ENCODE data around the gene DMRTC2.

DMRTC2 gene

DNA sequence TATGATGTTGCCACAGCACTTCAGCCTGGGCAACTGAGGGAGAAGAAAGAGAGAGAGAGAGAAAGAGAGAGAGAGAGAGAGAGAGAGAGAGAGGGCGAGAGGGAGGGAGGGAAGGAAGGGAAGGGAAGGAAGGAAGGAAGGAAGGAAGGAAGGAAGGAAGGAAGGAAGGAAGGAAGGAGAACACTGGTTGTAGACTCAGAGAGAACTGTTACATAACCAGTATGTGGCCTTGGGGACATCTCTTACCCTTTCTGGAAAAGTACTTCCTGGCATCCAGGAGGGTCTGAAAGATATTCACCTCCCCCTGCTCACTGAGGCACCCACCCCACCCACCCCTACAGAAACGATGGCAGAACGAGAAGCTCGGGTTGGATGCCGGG, 35.5 kb downstream of the DMRTC2 start:
- Histone ChIP-seq H2AFZ (ENCODE audit: low read depth, low read length) (no peak overlapping the region), H3K9ac (ENCODE audit: low read depth, low read length) (peak overlapping the region; percentile 83; the same call in 1 of the 2 replicates), H3K9me3 (ENCODE audit: insufficient read depth, low read length, severe bottlenecking) (no peaks in the 10 kb centered on the region), H3K4me3 (ENCODE audit: low read depth in 1 of 2, low read length in 2 of 2) (no peak overlapping the region), H3K36me3 (ENCODE audit: insufficient read depth, low read length) (peaks cover 59% of the 10 kb centered on the region), H3K4me1 (ENCODE audit: insufficient read depth, low read length) (peaks cover 81% of the 10 kb centered on the region), H3K27me3 (ENCODE audit: insufficient read depth, low read length, poor library complexity) (no peaks in the 10 kb centered on the region), H3K27ac (ENCODE audit: low read length) (peak overlapping the region; percentile 98; the same call in 1 of the 2 replicates), H3K4me2 (ENCODE audit: insufficient read depth, low read length) (peak overlapping the region; percentile 96), H3K79me2 (ENCODE audit: insufficient read depth, low read length) (peaks cover 65% of the 10 kb centered on the region), H4K20me1 (ENCODE audit: insufficient read depth, low read length) (peaks cover 15% of the 10 kb centered on the region)
- DNase-seq (no peak), ATAC-seq (ENCODE audit: insufficient read depth, low read depth) (no peak)
- TF ChIP-seq, protein P1, sequence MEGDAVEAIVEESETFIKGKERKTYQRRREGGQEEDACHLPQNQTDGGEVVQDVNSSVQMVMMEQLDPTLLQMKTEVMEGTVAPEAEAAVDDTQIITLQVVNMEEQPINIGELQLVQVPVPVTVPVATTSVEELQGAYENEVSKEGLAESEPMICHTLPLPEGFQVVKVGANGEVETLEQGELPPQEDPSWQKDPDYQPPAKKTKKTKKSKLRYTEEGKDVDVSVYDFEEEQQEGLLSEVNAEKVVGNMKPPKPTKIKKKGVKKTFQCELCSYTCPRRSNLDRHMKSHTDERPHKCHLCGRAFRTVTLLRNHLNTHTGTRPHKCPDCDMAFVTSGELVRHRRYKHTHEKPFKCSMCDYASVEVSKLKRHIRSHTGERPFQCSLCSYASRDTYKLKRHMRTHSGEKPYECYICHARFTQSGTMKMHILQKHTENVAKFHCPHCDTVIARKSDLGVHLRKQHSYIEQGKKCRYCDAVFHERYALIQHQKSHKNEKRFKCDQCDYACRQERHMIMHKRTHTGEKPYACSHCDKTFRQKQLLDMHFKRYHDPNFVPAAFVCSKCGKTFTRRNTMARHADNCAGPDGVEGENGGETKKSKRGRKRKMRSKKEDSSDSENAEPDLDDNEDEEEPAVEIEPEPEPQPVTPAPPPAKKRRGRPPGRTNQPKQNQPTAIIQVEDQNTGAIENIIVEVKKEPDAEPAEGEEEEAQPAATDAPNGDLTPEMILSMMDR (IDR thresholded peaks at IDR 0.05; ENCODE audit: borderline replicate concordance, extremely low read depth, low read length, poor library complexity, severe bottlenecking), result no peak
- no peak for TF ChIP-seq EZH2 (IDR thresholded peaks at IDR 0.05; ENCODE audit: borderline replicate concordance, low read depth, low read length, severe bottlenecking)

DNA sequence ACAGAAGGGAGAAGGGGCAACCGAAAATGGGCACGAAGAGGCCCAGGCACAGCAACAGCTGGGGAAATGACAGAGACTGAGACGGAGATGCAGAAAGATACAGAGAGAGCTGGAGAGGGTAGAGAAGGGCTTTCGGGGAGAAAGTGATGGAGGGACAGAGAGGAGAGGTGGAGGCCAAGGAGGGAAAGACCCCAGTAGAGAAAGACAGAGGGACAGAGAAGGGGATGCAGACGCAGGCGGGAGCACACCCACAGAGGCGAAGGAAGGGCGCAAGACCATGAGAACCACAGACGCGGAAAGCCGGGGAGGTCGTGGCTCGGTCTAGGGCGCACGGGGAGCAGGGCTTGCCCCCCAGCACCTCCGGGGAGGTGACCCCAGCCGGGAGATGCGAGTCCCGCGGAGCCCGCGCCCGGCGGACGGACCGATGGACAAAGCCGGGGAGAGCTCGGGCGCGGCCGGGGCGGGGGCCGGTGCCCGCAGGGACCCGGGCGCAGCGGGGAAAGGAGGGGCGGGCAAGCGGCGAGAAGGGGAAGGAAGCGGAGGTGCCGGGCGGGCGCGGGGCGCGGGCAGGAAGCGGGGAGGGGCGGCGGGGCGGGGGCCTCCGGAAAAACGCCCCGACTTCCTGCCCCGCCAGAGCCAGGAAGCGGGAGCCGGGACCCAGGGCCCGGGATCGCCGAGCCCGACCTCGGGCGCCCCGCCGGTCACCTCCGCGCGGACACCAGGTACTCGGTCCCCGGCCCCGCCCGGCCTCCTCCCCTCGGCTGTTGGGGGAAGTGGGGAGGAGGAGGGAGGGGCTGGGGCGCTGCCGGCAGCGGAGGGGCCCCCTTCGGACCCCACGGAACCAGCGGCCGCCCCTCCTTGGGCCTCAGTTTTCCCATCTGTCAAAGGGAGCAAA, 38.0 kb downstream of the DMRTC2 start, which contains the start of gene ARHGEF1:
ARHGEF1 (plus strand) TSS at position 617 of the 895 bp plus-strand sequence. CDS start 4,899 bp downstream, outside the sequence.
- no peaks in the 10 kb centered on the region for H3K9me3 ChIP-seq (ENCODE audit: insufficient read depth, low read length, severe bottlenecking)
- peak within 1 kb of the TSS; percentile 40 for H2AFZ ChIP-seq (ENCODE audit: low read depth, low read length)
- H3K4me1 ChIP-seq (ENCODE audit: insufficient read depth, low read length), result peaks cover 81% of the 10 kb centered on the region
- H3K9ac ChIP-seq (ENCODE audit: low read depth, low read length), result peak within 1 kb of the TSS; percentile 88
- no peaks in the 10 kb centered on the region for H3K27me3 ChIP-seq (ENCODE audit: insufficient read depth, low read length, poor library complexity)
- no peak for TF ChIP-seq EZH2 (IDR thresholded peaks at IDR 0.05; ENCODE audit: borderline replicate concordance, low read depth, low read length, severe bottlenecking)
- TF ChIP-seq, protein P1 (IDR thresholded peaks at IDR 0.05; ENCODE audit: borderline replicate concordance, extremely low read depth, low read length, poor library complexity, severe bottlenecking), result no peak
- DNase-seq, result peak; percentile 77
- H3K36me3 ChIP-seq (ENCODE audit: insufficient read depth, low read length), result peaks cover 65% of the 10 kb centered on the region
- peak within 1 kb of the TSS; percentile 52 to 80 for H3K4me3 ChIP-seq (ENCODE audit: low read depth in 1 of 2, low read length in 2 of 2)
- peak within 1 kb of the TSS; percentile 91 for H3K4me2 ChIP-seq (ENCODE audit: insufficient read depth, low read length)
- H4K20me1 ChIP-seq (ENCODE audit: insufficient read depth, low read length), result peaks cover 34% of the 10 kb centered on the region
- peaks cover 80% of the 10 kb centered on the region for H3K79me2 ChIP-seq (ENCODE audit: insufficient read depth, low read length)
- peak; percentile 15 for ATAC-seq (ENCODE audit: insufficient read depth, low read depth)
- peak within 1 kb of the TSS; percentile 95 for H3K27ac ChIP-seq (ENCODE audit: low read length)

DNA sequence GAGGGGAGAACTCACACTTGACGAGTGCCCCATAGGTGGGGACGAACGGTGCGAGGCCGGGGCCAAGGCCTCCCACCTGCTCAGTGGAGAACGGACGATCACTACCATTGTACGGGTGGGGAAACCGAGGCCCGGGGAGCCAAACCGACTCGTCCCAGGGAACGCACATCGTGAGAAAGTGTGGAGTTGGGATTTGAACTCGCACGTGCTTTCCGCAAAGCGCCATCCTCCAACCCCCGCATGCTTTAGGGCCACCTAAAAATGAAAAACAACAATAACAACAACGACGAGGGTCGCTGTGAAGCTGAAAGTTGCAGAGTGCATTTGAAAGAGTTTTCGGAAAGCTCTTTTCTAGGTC, 38.6 kb downstream of the DMRTC2 start:
- TF ChIP-seq, protein P1 (IDR thresholded peaks at IDR 0.05; ENCODE audit: borderline replicate concordance, extremely low read depth, low read length, poor library complexity, severe bottlenecking), result no peak
- no peak for TF ChIP-seq EZH2 (IDR thresholded peaks at IDR 0.05; ENCODE audit: borderline replicate concordance, low read depth, low read length, severe bottlenecking)
- peak overlapping the region; percentile 52 to 80 for H3K4me3 ChIP-seq (ENCODE audit: low read depth in 1 of 2, low read length in 2 of 2)
- DNase-seq, result no peak
- H2AFZ ChIP-seq (ENCODE audit: low read depth, low read length), result 0 out of 2 replicates have a peak overlapping the region, but pooled peaks have one; percentile 27
- no peak for ATAC-seq (ENCODE audit: insufficient read depth, low read depth)
- peak overlapping the region; percentile 95 for H3K27ac ChIP-seq (ENCODE audit: low read length)
- H3K79me2 ChIP-seq (ENCODE audit: insufficient read depth, low read length), result peaks cover 80% of the 10 kb centered on the region
- H3K9me3 ChIP-seq (ENCODE audit: insufficient read depth, low read length, severe bottlenecking), result no peaks in the 10 kb centered on the region
- peaks cover 40% of the 10 kb centered on the region for H4K20me1 ChIP-seq (ENCODE audit: insufficient read depth, low read length)
- H3K4me1 ChIP-seq (ENCODE audit: insufficient read depth, low read length), result peaks cover 81% of the 10 kb centered on the region
- H3K27me3 ChIP-seq (ENCODE audit: insufficient read depth, low read length, poor library complexity), result no peaks in the 10 kb centered on the region
- H3K36me3 ChIP-seq (ENCODE audit: insufficient read depth, low read length), result peaks cover 65% of the 10 kb centered on the region
- peak overlapping the region; percentile 91 for H3K4me2 ChIP-seq (ENCODE audit: insufficient read depth, low read length)
- H3K9ac ChIP-seq (ENCODE audit: low read depth, low read length), result peak overlapping the region; percentile 88
